GM18499 (cell line): ENCODE measurements around the gene EDC4.
"Not testable (repeated sequence)": the region's sequence is repeated elsewhere in the genome, so short reads cannot be mapped to it uniquely, and the experiment has no call there.

Source experiments
- ATAC-seq: cut with Tn5 transposase; IDR thresholded peaks from one replicate; pipeline ENCODE4 v1.9.1; 2021; ENCODE audit warnings: moderate number of reproducible peaks; ENCODE audit not compliant: insufficient read depth, unreplicated experiment

Gene EDC4, protein sequence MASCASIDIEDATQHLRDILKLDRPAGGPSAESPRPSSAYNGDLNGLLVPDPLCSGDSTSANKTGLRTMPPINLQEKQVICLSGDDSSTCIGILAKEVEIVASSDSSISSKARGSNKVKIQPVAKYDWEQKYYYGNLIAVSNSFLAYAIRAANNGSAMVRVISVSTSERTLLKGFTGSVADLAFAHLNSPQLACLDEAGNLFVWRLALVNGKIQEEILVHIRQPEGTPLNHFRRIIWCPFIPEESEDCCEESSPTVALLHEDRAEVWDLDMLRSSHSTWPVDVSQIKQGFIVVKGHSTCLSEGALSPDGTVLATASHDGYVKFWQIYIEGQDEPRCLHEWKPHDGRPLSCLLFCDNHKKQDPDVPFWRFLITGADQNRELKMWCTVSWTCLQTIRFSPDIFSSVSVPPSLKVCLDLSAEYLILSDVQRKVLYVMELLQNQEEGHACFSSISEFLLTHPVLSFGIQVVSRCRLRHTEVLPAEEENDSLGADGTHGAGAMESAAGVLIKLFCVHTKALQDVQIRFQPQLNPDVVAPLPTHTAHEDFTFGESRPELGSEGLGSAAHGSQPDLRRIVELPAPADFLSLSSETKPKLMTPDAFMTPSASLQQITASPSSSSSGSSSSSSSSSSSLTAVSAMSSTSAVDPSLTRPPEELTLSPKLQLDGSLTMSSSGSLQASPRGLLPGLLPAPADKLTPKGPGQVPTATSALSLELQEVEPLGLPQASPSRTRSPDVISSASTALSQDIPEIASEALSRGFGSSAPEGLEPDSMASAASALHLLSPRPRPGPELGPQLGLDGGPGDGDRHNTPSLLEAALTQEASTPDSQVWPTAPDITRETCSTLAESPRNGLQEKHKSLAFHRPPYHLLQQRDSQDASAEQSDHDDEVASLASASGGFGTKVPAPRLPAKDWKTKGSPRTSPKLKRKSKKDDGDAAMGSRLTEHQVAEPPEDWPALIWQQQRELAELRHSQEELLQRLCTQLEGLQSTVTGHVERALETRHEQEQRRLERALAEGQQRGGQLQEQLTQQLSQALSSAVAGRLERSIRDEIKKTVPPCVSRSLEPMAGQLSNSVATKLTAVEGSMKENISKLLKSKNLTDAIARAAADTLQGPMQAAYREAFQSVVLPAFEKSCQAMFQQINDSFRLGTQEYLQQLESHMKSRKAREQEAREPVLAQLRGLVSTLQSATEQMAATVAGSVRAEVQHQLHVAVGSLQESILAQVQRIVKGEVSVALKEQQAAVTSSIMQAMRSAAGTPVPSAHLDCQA (N-terminal part only)

DNA sequence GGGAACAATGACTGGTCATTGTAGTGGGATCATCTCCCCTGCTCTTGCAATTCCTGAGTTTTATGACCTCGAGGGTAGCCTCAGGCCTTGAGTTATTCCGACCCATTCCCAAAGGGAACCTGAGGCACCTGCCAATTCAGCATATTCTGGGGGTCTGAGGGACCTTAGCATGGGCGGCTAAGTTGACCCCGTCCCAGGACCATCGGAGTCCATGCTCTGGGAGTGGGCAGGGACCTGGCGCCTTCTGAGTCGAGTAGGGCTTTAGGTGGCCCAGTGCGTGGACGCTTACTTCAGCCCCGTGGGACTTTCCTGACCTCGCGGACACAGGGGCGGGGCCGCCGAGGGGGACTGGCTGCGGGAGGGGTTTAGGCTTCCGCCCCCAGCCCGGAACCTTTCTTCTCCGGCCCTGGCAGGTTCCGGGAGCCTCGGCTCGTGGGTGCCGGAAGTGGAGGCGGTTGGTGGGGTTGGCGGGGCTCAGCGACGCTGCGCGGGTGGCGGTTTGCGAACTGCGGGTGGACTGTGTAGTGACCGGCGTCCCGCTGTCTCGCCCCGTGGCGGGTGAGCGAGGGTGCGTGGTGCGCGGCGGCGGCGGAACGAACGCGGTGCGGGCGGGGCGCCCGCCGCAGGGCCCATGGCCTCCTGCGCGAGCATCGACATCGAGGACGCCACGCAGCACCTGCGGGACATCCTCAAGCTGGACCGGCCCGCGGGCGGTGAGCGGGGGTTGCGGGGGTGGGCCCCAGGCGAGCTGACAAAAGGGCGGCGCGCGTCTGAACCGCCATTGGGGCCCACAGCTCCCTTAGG, at the start of gene EDC4:
Gene EDC4, plus strand, starts transcription at position 422 of the 804 bp plus-strand sequence. Its CDS starts 210 bp downstream, at position 632.
- no peak for ATAC-seq

DNA sequence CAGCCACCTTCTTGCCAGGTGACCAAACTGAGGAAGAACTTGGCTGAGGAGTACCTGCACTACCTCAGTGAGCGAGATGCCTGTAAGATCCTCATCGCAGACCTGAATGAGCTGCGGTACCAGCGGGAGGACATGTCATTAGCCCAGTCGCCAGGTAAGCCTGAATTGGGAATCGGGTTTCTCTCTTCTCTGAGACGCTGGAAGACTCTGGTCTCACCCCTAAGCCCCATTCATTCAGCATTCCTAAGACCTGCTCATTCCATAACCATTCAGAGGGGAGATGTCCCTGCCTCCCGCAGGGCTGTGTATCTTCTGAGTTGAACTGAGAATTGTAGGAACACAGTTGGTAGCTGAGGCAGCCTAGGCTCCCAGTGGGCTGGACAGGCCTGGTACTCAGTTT, 47.7 kb upstream of the EDC4 start:
- ATAC-seq, result no peak

DNA sequence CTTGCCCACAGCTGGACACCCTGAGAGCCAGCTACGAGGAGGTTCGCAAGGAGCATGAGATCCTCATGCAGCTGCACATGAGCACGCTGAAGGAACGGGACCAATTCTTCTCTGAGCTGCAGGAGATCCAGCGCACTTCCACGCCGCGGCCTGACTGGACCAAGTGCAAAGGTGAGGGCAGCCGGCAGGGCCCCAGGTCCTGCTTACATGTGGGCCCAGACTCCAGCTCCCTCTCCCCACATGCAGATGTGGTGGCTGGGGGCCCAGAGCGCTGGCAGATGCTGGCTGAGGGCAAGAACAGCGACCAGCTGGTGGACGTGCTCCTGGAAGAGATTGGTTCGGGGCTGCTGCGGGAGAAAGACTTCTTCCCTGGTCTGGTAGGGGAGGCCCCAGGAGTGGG, 46.9 kb upstream of the EDC4 start:
- no peak for ATAC-seq

DNA sequence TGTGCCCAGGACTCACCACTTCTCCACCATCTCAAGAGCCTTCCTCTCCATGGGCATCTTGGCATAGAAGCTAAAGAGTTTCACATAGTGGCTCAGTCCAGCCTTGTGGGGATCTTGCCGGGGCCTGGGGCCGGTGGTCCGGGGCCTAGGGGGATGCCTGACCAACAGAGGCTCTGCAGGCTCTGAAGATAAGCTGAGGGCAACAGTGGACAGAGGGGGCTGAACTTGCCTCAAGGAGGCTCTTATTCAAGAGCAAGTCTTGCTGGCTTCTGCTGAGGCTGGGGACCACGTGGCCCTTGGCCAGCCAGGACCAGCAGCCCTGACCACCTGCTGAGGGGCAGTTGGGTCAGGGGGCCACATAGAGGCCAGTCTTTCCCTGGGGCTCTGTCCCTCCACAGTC, 44.2 kb upstream of the EDC4 start:
- ATAC-seq, result no peak

DNA sequence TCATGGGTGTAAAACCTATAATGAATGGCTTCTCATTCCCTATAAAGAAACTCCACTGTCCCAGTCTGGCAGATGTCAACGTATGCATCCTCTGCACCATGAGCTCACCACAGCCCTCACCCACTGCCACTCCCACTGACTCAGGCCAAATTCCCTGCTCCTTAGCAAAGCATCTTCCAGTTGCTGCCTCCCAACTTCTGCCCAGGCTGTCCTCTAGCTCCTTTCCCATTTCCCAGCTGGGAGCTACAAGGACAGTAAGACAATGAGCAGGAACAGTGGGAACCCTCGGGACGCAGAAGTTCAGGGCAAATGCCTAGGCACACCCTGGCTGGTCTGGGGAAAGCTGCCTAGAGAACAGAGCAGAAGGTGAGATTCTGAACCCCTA, 39.8 kb upstream of the EDC4 start:
- no peak for ATAC-seq

DNA sequence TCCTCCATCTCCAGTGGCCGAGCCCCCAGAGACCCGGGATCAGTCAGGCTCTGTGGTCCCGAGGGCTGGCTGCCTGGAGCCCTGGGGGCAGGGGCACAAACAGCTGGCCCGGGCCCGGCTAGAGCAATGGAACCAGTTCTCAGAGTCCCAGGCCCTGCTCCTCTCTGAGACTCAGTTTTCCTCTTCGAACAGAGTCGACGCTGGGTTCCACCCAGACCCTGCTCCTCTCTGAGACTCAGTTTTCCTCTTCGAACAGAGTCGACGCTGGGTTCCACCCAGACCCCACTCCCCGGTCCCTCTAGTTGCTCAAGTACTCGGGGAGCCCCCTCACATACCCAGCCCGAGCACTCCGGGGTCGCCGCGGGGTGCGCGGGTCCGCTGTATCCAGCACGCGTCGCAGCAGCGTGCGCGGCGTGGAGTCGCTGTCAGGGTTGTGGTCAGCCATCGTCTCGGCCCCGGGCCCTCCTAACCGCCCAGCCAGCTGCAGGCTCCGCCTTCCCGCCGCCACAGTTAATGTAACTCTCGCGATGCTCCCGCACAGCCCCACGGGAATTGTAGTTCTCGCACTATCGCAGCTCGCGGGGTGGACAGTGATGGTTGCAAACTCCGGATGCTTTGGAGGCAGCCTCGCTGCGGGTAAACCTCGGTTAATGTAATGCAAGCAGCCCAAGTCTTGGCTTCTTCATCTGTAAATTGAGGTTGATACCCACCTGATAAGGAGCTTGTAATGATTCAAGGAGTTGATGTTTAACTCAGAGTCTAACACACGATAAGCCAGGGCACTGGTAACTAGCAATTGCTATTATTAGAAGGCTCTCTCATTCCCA, 39.2 kb upstream of the EDC4 start:
- ATAC-seq, result peak; percentile 94

DNA sequence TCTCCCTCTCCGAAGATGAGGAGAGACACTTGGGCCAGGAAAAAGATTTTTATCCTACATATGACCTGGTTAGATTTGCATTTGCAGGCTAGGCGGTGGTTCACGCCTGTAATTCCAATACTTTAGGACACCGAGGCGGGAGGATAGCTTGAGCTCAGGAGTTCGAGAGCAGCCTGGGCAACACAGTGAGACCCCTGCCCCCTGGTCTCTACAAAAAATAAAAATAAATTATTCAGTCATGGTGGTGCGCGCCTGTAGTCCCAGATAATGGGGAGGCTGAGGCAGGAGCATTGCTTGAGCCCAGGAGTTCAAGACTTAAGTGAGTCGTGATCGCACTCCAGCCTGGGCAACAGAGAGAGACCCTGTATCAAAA, 38.6 kb upstream of the EDC4 start:
- no peak for ATAC-seq

DNA sequence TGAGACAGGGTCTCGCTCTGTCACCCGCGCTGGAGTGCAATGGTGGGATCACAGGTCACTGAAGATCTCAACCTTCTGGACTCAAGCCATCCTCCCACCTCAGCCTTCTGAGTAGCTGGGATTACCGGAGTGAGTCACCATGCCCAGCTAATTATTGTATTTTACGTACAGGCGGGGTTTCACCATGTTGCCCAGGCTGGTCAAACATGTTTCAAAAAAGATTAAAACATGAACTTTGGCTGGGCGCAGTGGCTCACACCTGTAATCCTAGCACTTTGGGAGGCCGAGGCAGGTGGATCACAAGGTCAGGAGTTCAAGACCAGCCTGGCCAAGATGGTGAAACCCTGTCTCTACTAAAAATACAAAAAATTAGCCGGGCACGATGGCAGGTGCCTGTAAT, 35.7 kb upstream of the EDC4 start:
- not testable (repeated sequence) for ATAC-seq

DNA sequence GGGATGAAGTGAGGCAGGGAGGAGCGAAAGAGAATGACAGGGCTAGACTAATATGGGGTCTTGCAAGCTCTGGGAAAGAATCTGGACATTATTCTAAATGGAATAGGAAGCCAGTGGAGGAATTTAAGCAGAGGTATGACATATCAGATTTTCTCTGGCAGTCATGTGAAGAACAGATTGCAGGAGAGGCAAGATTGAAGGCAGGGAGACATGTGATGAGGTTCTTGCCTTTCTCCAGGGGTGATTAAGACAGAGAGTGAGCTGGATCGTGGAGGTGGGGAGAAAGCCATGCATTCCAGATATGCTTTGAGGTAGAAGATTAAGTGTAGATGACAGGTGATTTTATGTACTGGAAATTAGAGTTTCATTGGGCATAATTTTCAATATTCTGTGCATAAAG, 35.0 kb upstream of the EDC4 start:
- ATAC-seq, result no peak

DNA sequence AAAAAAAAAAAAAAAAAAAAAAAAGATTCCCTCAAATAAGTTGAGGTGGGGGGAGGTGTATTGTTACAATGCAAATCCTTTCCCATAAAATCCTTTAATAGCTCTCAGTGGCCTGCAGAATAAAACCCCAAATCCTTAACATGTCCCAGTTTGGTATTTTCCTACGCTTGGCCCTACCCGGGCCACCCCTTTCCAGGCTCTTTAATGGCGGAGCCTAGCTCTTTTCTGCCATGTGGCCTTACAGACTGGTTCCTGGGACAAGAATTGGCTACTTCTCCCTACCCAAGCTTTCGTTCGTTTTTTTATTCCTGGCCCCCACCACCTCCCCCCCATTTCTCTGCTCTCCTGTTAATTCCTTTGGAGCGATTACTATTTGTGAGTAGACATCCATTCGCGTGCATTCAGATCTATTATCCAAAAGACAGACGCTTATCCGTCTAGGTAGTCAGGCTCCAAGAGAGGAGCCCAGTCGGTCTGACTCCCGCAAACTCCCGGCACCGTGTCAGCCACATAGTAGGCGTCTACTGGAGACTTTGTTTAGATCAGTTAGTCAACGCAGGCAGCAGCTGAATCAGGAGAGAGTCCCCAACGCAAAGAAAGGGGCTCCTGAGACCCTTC, 31.5 kb upstream of the EDC4 start:
- no peak for ATAC-seq

DNA sequence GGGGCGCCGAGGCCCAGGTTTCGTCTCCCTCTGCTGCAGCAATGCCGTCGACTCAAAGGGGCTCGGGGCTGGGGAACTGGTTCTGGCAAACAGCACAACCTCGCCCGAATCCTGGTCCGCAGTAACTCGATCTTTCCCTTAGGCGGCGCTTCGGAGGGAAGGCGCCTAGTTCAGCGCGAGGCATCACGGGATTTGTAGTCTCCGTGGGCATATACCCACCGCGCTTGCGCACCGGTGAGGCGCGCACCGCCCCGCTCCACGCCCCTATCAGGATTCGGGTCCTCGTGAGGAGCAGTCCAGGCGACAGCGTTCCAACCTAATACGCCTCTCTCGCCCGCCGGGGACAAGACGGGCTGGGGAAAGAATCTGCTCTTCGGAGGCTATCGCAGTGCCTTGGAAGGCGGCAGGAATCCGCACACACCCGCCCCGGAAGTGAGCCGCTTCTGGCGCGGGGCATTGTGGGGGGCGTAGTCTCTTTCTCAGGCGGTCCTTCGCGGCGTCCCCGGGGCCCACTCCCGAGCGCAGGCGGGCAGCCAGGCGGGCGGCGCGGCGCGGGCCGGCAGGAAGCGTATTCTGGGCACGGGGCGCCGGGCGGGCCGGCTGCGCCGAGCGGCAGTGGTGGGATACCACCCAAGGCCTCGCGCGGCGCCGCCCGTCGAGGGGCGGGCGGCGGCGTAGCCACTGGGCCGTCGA, 30.9 kb upstream of the EDC4 start, which contains the start of gene THAP11:
Gene THAP11, plus strand, starts transcription at position 505 of the 693 bp plus-strand sequence. CDS start 235 bp downstream, outside the sequence.
- ATAC-seq, result peak; percentile 39

DNA sequence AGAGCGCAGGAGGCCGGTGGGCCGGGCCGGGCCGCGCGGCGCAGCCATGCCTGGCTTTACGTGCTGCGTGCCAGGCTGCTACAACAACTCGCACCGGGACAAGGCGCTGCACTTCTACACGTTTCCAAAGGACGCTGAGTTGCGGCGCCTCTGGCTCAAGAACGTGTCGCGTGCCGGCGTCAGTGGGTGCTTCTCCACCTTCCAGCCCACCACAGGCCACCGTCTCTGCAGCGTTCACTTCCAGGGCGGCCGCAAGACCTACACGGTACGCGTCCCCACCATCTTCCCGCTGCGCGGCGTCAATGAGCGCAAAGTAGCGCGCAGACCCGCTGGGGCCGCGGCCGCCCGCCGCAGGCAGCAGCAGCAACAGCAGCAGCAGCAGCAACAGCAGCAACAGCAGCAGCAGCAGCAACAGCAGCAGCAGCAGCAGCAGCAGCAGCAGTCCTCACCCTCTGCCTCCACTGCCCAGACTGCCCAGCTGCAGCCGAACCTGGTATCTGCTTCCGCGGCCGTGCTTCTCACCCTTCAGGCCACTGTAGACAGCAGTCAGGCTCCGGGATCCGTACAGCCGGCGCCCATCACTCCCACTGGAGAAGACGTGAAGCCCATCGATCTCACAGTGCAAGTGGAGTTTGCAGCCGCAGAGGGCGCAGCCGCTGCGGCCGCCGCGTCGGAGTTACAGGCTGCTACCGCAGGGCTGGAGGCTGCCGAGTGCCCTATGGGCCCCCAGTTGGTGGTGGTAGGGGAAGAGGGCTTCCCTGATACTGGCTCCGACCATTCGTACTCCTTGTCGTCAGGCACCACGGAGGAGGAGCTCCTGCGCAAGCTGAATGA, 30.1 kb upstream of the EDC4 start:
- ATAC-seq, result no peak

DNA sequence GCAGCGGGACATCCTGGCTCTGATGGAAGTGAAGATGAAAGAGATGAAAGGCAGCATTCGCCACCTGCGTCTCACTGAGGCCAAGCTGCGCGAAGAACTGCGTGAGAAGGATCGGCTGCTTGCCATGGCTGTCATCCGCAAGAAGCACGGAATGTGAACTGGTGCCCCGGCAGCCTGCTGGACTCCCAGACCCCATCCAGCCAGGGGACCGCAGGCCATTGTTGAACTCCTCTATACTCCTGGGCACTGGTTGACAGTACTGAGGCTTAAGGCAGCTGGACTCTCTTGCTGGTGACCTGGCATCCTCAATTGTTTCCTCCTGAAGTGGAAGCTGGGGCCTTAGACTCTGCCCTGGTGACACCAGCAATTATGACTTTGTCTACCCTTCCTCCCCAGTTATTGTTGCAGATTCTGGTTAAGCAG, 29.5 kb upstream of the EDC4 start:
- no peak for ATAC-seq

DNA sequence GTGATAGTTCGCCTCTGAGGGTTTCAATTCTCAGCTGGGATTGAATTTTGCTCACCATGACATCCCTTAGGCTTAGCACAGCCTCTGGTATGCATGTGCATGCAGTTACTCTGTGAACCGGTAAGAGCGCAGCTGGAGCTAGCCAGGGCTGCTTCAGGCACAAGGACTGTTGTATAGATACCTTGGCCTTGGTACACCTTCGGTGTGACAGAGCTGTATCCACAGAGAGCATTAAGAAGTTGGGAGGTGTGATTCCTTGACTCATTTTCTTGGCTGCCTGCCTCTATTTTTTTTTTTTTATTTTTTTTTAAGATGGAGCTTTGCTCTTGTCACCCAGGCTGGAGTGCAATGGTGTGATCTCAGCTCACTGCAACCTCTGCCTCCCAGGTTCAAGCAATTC, 28.4 kb upstream of the EDC4 start:
- ATAC-seq, result no peak

DNA sequence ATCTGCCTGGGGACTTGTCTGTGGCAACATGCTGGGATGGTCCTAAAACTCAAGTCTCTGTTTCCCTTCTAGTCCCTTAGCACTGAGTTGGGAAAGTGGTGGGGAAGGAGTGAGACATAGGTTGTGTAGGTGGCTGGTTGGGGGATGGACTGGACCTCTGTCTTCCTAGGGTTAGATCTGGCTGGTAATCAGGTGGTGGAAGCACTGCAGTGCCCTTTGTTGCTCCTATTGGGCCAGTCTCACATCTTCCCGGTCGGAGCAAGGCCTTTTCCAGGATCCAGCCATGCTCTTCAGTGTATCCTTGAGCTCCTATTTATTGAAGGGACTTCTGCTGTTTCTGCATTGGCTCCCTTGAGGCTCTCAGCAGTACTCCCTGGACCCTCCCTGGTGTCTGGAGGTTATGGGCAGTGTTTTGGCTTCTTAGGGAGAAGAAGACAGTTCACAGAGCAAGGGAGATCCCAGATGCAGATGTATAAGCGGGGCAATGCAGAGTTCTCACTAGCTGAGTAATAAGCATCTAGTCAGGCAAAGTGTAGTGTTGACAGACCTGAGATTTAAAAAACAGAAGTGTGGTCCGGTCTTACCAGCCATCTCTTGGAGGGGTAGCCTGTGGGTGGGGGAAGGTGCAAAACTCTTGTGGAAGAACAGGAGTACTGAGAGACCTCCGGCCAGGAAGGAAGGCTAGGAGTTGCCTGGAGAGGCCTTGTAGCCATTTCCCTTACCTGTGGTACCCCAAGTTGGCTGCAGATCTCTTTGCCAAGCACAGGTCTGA, 27.4 kb upstream of the EDC4 start:
- no peak for ATAC-seq

DNA sequence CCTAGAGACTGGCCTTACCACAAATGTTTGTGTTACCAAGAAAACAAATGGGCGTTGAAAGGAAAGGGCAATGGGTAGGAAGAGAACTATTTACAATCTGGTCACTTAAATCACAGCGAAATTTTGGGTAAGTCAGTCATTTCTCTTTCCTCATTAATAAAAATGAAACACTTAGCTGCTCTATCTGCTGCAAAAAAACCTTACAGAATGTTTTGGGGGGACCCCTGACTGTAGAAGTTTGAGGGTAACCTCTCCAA, 26.9 kb upstream of the EDC4 start:
- no peak for ATAC-seq
